HEK293T (cell line): ENCODE measurements around the gene SLC25A42.

Experiments used
- ARNT ChIP-seq: fragments of 450-650 bp; IDR thresholded peaks from 2 replicates; pipeline ENCODE4 v1.6.1; 2017; ENCODE audit warnings: mild to moderate bottlenecking
- BHLHE40 ChIP-seq: fragments of 450-650 bp; IDR thresholded peaks from 2 replicates; pipeline ENCODE4 v1.6.1; 2016; ENCODE audit warnings: mild to moderate bottlenecking, moderate library complexity, borderline replicate concordance
- CTBP1 ChIP-seq: fragments of 450-650 bp; IDR thresholded peaks from 2 replicates; pipeline ENCODE4 v1.6.1; 2016; ENCODE audit warnings: borderline replicate concordance
- ELF4 ChIP-seq: fragments of 450-650 bp; IDR thresholded peaks from 2 replicates; pipeline ENCODE4 v1.6.1; 2017; ENCODE audit warnings: antibody characterized with exemption
- FOXA1 ChIP-seq: fragments of 450-650 bp; IDR thresholded peaks from 2 replicates; pipeline ENCODE4 v1.6.1; 2016; ENCODE audit warnings: mild to moderate bottlenecking
- FOXK2 ChIP-seq: fragments of 450-650 bp; IDR thresholded peaks from 2 replicates; pipeline ENCODE4 v1.6.1; 2016; ENCODE audit warnings: mild to moderate bottlenecking
- FOXM1 ChIP-seq: fragments of 450-650 bp; IDR thresholded peaks from 2 replicates; pipeline ENCODE4 v1.6.1; 2017; ENCODE audit warnings: mild to moderate bottlenecking, borderline replicate concordance
- LEF1 ChIP-seq: fragments of 450-650 bp; IDR thresholded peaks from 2 replicates; pipeline ENCODE4 v1.6.1; 2017; ENCODE audit warnings: mild to moderate bottlenecking, borderline replicate concordance
- PKNOX1 ChIP-seq: fragments of 450-650 bp; IDR thresholded peaks from 2 replicates; pipeline ENCODE4 v1.6.1; 2016
- SP1 ChIP-seq: fragments of 450-650 bp; IDR thresholded peaks from 2 replicates; pipeline ENCODE4 v1.6.1; 2017
- TARDBP ChIP-seq: fragments of 450-650 bp; IDR thresholded peaks from 2 replicates; pipeline ENCODE4 v1.6.1; 2016

- TF ChIP-seq ELF4 (no peak), FOXM1 (no peak), FOXA1 (no peak), PKNOX1 (no peak), LEF1 (no peak), SP1 (no peak), TARDBP (no peak), FOXK2 (no peak), ARNT (no peak), BHLHE40 (no peak), CTBP1 (no peak)
Measured at GRCh38 chr19:19043481-19043880, 20.3 kb upstream of the SLC25A42 start.
